Testis (tissue), 2 donors: ENCODE data around the gene GRIP2.

ENCODE experiments used
- POLR2A ChIP-seq: fragments of 450-650 bp; IDR thresholded peaks from one replicate; pipeline ENCODE4 v1.6.1; 2017; ENCODE audit warnings: antibody characterized with exemption, mild to moderate bottlenecking, moderate library complexity
- TF ChIP-seq, protein P1 (sequence below), 3 experiments: fragments of 450-650 bp in 2 of 3; fragments of 200-600 bp in 1 of 3; sonication (generic) in 1 of 3; IDR thresholded peaks; one replicate each; pipeline ENCODE4 v1.5.1; 2016 to 2019; ENCODE audit warnings: antibody characterized with exemption in 3 of 3, mild to moderate bottlenecking in 2 of 3, moderate library complexity in 1 of 3

DNA sequence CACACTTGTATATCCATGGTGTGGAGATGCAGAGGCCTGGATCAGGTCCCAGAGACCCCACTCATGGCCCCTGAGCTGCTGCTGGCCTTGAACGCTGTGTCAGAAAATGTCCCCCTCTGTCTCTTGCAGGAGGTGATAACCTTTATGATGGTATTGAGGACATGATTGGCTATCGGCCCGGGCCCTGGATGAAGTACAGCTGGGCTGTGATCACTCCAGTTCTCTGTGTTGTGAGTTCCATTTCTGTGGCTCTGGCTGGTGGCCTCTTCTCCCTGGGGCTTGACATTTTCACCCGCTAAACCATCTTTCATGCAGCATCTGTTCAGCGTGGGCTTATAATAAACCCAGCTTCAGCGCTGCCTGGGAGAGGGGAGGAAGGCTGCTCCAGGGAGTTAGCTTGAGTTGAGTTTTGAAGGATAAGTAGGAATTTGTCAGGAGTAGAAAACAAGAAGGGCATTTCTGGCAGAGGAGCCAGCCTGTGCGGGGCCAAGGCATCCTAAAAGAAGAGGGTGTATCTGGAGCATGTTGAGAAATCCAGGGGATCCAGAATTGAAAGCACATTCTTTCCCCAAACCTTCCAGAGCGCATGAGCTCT, 61.1 kb downstream of the GRIP2 start:
- TF ChIP-seq, protein P1, sequence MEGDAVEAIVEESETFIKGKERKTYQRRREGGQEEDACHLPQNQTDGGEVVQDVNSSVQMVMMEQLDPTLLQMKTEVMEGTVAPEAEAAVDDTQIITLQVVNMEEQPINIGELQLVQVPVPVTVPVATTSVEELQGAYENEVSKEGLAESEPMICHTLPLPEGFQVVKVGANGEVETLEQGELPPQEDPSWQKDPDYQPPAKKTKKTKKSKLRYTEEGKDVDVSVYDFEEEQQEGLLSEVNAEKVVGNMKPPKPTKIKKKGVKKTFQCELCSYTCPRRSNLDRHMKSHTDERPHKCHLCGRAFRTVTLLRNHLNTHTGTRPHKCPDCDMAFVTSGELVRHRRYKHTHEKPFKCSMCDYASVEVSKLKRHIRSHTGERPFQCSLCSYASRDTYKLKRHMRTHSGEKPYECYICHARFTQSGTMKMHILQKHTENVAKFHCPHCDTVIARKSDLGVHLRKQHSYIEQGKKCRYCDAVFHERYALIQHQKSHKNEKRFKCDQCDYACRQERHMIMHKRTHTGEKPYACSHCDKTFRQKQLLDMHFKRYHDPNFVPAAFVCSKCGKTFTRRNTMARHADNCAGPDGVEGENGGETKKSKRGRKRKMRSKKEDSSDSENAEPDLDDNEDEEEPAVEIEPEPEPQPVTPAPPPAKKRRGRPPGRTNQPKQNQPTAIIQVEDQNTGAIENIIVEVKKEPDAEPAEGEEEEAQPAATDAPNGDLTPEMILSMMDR (IDR thresholded peaks at IDR 0.05): no peak
- TF ChIP-seq POLR2A: no peak
